ENCODE measurements around the gene C3orf18. TPM values are rescaled to one million over a fixed set of nuclear protein-coding genes. Genes with fewer than 3 reads are reported as not detected.

The C3orf18 gene
- total and polyA plus RNA-seq, 9 of the 15 experiments (the other 6 are each of a cell fraction or from before 2014, with no cell fraction given): 0.01 to 2.3 (median 0.94) TPM

DNA sequence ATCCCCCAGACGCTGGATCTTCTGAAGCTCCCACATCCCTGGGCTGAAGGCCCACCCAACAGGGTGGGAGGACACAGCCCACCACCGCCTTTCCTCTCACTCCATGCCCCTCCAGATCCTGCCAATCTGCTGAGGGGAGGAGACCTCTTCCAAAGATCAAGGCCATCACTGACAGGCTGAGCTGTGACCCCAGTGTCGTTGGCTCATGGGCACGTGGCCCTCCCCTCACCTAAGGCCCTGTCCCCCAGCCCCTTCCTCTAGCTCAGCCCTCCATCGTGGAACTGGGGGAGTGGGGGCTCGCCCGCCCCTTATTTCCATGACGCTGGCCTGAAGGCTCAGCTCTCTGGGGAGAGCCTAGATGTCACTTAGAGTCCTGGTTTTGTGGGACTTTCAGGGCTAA is 10.4 kb downstream of the C3orf18 start (continued):
- TF ChIP-seq, protein P1, sequence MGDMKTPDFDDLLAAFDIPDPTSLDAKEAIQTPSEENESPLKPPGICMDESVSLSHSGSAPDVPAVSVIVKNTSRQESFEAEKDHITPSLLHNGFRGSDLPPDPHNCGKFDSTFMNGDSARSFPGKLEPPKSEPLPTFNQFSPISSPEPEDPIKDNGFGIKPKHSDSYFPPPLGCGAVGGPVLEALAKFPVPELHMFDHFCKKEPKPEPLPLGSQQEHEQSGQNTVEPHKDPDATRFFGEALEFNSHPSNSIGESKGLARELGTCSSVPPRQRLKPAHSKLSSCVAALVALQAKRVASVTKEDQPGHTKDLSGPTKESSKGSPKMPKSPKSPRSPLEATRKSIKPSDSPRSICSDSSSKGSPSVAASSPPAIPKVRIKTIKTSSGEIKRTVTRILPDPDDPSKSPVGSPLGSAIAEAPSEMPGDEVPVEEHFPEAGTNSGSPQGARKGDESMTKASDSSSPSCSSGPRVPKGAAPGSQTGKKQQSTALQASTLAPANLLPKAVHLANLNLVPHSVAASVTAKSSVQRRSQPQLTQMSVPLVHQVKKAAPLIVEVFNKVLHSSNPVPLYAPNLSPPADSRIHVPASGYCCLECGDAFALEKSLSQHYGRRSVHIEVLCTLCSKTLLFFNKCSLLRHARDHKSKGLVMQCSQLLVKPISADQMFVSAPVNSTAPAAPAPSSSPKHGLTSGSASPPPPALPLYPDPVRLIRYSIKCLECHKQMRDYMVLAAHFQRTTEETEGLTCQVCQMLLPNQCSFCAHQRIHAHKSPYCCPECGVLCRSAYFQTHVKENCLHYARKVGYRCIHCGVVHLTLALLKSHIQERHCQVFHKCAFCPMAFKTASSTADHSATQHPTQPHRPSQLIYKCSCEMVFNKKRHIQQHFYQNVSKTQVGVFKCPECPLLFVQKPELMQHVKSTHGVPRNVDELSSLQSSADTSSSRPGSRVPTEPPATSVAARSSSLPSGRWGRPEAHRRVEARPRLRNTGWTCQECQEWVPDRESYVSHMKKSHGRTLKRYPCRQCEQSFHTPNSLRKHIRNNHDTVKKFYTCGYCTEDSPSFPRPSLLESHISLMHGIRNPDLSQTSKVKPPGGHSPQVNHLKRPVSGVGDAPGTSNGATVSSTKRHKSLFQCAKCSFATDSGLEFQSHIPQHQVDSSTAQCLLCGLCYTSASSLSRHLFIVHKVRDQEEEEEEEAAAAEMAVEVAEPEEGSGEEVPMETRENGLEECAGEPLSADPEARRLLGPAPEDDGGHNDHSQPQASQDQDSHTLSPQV (IDR thresholded peaks at IDR 0.05): no peak
- TF ChIP-seq, protein P2, sequence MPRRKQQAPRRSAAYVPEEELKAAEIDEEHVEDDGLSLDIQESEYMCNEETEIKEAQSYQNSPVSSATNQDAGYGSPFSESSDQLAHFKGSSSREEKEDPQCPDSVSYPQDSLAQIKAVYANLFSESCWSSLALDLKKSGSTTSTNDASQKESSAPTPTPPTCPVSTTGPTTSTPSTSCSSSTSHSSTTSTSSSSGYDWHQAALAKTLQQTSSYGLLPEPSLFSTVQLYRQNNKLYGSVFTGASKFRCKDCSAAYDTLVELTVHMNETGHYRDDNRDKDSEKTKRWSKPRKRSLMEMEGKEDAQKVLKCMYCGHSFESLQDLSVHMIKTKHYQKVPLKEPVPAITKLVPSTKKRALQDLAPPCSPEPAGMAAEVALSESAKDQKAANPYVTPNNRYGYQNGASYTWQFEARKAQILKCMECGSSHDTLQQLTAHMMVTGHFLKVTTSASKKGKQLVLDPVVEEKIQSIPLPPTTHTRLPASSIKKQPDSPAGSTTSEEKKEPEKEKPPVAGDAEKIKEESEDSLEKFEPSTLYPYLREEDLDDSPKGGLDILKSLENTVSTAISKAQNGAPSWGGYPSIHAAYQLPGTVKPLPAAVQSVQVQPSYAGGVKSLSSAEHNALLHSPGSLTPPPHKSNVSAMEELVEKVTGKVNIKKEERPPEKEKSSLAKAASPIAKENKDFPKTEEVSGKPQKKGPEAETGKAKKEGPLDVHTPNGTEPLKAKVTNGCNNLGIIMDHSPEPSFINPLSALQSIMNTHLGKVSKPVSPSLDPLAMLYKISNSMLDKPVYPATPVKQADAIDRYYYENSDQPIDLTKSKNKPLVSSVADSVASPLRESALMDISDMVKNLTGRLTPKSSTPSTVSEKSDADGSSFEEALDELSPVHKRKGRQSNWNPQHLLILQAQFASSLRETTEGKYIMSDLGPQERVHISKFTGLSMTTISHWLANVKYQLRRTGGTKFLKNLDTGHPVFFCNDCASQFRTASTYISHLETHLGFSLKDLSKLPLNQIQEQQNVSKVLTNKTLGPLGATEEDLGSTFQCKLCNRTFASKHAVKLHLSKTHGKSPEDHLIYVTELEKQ (CRISPR knock-in tag; IDR thresholded peaks at IDR 0.05): no peak
- TF ChIP-seq, protein P3, sequence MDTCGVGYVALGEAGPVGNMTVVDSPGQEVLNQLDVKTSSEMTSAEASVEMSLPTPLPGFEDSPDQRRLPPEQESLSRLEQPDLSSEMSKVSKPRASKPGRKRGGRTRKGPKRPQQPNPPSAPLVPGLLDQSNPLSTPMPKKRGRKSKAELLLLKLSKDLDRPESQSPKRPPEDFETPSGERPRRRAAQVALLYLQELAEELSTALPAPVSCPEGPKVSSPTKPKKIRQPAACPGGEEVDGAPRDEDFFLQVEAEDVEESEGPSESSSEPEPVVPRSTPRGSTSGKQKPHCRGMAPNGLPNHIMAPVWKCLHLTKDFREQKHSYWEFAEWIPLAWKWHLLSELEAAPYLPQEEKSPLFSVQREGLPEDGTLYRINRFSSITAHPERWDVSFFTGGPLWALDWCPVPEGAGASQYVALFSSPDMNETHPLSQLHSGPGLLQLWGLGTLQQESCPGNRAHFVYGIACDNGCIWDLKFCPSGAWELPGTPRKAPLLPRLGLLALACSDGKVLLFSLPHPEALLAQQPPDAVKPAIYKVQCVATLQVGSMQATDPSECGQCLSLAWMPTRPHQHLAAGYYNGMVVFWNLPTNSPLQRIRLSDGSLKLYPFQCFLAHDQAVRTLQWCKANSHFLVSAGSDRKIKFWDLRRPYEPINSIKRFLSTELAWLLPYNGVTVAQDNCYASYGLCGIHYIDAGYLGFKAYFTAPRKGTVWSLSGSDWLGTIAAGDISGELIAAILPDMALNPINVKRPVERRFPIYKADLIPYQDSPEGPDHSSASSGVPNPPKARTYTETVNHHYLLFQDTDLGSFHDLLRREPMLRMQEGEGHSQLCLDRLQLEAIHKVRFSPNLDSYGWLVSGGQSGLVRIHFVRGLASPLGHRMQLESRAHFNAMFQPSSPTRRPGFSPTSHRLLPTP (IDR thresholded peaks at IDR 0.05; ENCODE audit: borderline replicate concordance, extremely low read depth, insufficient read length): no peak
- TF ChIP-seq, protein P4, sequence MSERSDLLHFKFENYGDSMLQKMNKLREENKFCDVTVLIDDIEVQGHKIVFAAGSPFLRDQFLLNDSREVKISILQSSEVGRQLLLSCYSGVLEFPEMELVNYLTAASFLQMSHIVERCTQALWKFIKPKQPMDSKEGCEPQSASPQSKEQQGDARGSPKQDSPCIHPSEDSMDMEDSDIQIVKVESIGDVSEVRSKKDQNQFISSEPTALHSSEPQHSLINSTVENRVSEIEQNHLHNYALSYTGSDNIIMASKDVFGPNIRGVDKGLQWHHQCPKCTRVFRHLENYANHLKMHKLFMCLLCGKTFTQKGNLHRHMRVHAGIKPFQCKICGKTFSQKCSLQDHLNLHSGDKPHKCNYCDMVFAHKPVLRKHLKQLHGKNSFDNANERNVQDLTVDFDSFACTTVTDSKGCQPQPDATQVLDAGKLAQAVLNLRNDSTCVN (CRISPR knock-in tag; IDR thresholded peaks at IDR 0.05): no peak
- no peak for TF ChIP-seq FOXJ3 (CRISPR knock-in tag; IDR thresholded peaks at IDR 0.05)
